Cardiac muscle cell (in vitro differentiated cells and primary cell): ENCODE results near the gene RASAL2. TPM values are rescaled to one million over a fixed set of nuclear protein-coding genes. Genes with fewer than 3 reads are reported as not detected.

ENCODE experiments used
- DNase-seq, 2 donors: peaks; one replicate each; pipeline versions ENCODE4 v3.0.0 to v3.0.0-alpha.2; 2010 to 2017; ENCODE audit warnings: low read depth in 1 of 2, low spot score in 1 of 2
- H3K27ac ChIP-seq: fragments of 200-600 bp; sonication (generic); 2 replicates; pipeline ENCODE4 v1.5.1; 2016
- H3K27me3 ChIP-seq: fragments of 200-600 bp; sonication (generic); 2 replicates; pipeline ENCODE4 v1.6.0; 2016; ENCODE audit warnings: control low read depth
- H3K36me3 ChIP-seq: fragments of 200-600 bp; sonication (generic); 2 replicates; pipeline ENCODE4 v1.5.1; 2016; ENCODE audit warnings: control low read depth
- H3K4me1 ChIP-seq: fragments of 200-600 bp; sonication (generic); 2 replicates; pipeline ENCODE4 v1.8.1; 2017; ENCODE audit warnings: low read depth, mild to moderate bottlenecking, mixed run types
- H3K4me3 ChIP-seq: fragments of 200-600 bp; sonication (generic); 2 replicates; pipeline ENCODE4 v1.5.1; 2016; ENCODE audit warnings: mild to moderate bottlenecking
- H3K9me3 ChIP-seq: fragments of 200-600 bp; sonication (generic); 2 replicates; pipeline ENCODE4 v1.5.1; 2017; ENCODE audit warnings: low read depth, mild to moderate bottlenecking, control low read depth
- CTCF ChIP-seq: IDR thresholded peaks from 2 replicates; pipeline ENCODE4 v1.5.1; 2012; ENCODE audit warnings: low read depth, mild to moderate bottlenecking, low read length
- polyA plus RNA-seq: library from polyadenylated mRNA; unstranded; fragments of >200 nt; fragmentation: Nextera tagmentation; extraction: Ambion mirVana; gene quantifications from 2 replicates; pipeline ENCODE4 v1.2.1, GENCODE V29; 2016
- total RNA-seq: library from RNA; depleted of rRNA; stranded (reverse); fragments of >200 nt; gene quantifications from 2 replicates; pipeline ENCODE4 v1.2.3, GENCODE V29; 2016

The RASAL2 gene
- total and polyA plus RNA-seq, 2 experiments from 2014 or later = 11.2 to 35.3 TPM

- Histone ChIP-seq H3K4me1 (no peaks in the 10 kb centered on the region), H3K27me3 (no peaks in the 10 kb centered on the region), H3K4me3 (no peak overlapping the region), H3K9me3 (no peaks in the 10 kb centered on the region), H3K36me3 (no peaks in the 10 kb centered on the region), H3K27ac (no peak overlapping the region)
- no peak for TF ChIP-seq CTCF
- no peak for DNase-seq
Measured at GRCh38 chr1:178360421-178360820, 266.5 kb downstream of the RASAL2 start.

- DNase-seq = no peak
- no peaks in the 10 kb centered on the region for H3K36me3 ChIP-seq
- H3K27me3 ChIP-seq = no peaks in the 10 kb centered on the region
- no peak overlapping the region for H3K4me3 ChIP-seq
- no peaks in the 10 kb centered on the region for H3K4me1 ChIP-seq
- no peaks in the 10 kb centered on the region for H3K9me3 ChIP-seq
- no peak for TF ChIP-seq CTCF
- no peak overlapping the region for H3K27ac ChIP-seq
Measured at GRCh38 chr1:178361847-178362246, 267.9 kb downstream of the RASAL2 start.

- no peak for TF ChIP-seq CTCF
- H3K36me3 ChIP-seq = no peaks in the 10 kb centered on the region
- no peaks in the 10 kb centered on the region for H3K9me3 ChIP-seq
- H3K27me3 ChIP-seq = no peaks in the 10 kb centered on the region
- H3K27ac ChIP-seq = no peak overlapping the region
- peak in 1 of 2 donors; percentile 59 for DNase-seq
- no peak overlapping the region for H3K4me3 ChIP-seq
- no peaks in the 10 kb centered on the region for H3K4me1 ChIP-seq
Measured at GRCh38 chr1:178362747-178363146, 268.8 kb downstream of the RASAL2 start.

- Histone ChIP-seq H3K4me3 (no peak overlapping the region), H3K27ac (no peak overlapping the region), H3K4me1 (no peaks in the 10 kb centered on the region), H3K9me3 (no peaks in the 10 kb centered on the region), H3K36me3 (no peaks in the 10 kb centered on the region), H3K27me3 (no peaks in the 10 kb centered on the region)
- no peak for DNase-seq
- no peak for TF ChIP-seq CTCF
Measured at GRCh38 chr1:178364782-178365181, 270.9 kb downstream of the RASAL2 start.

GRCh38 chr1:178367151-178367550 lies 273.2 kb downstream of the RASAL2 start:
- Histone ChIP-seq H3K36me3 (no peaks in the 10 kb centered on the region), H3K4me3 (no peak overlapping the region), H3K27me3 (no peaks in the 10 kb centered on the region), H3K9me3 (no peaks in the 10 kb centered on the region), H3K4me1 (peaks cover 8% of the 10 kb centered on the region), H3K27ac (no peak overlapping the region)
- no peak for TF ChIP-seq CTCF
- DNase-seq = no peak

- no peak for DNase-seq
- Histone ChIP-seq H3K4me3 (no peak overlapping the region), H3K9me3 (no peaks in the 10 kb centered on the region), H3K27me3 (no peaks in the 10 kb centered on the region), H3K36me3 (no peaks in the 10 kb centered on the region), H3K27ac (no peak overlapping the region), H3K4me1 (peaks cover 16% of the 10 kb centered on the region)
- no peak for TF ChIP-seq CTCF
Measured at GRCh38 chr1:178368208-178368607, 274.3 kb downstream of the RASAL2 start.
